ENCODE measurements around the gene WRAP73.

- no peak for TF ChIP-seq POLR2A (IDR thresholded peaks at IDR 0.05)
- TF ChIP-seq CTCF (IDR thresholded peaks at IDR 0.05): no peak
Measured at GRCh38 chr1:3674100-3675094, 24.5 kb upstream of the WRAP73 start.

All from right lobe of liver (tissue), 4 donors.